ENCODE measurements around the gene TRIM54.
"Not testable (repeated sequence)": the region's sequence is repeated elsewhere in the genome, so short reads cannot be mapped to it uniquely, and the experiment has no call there.

Gene TRIM54

GRCh38 chr2:27261241-27261925, 20.8 kb upstream of the TRIM54 start:
- DNase-seq = no peak

- DNase-seq = no peak
Measured at GRCh38 chr2:27261926-27262298, 20.3 kb upstream of the TRIM54 start.

- DNase-seq = peak; percentile 62
Measured at GRCh38 chr2:27262379-27263286, 19.6 kb upstream of the TRIM54 start, which contains the start of gene SLC30A3. Gene SLC30A3 (minus strand): TSS chr2:27263047. CDS start chr2:27262906, 141 bp downstream.

GRCh38 chr2:27263287-27264252, 18.7 kb upstream of the TRIM54 start:
- no peak for DNase-seq

GRCh38 chr2:27264253-27264752, 17.9 kb upstream of the TRIM54 start:
- DNase-seq = no peak

- DNase-seq = peak; percentile 59
Measured at GRCh38 chr2:27264753-27265535, 17.3 kb upstream of the TRIM54 start.

- no peak for DNase-seq
Measured at GRCh38 chr2:27265536-27265870, 16.7 kb upstream of the TRIM54 start.

- DNase-seq = not testable (repeated sequence)
Measured at GRCh38 chr2:27268296-27268695, 13.9 kb upstream of the TRIM54 start.

- DNase-seq = no peak
Measured at GRCh38 chr2:27270131-27270530, 12.1 kb upstream of the TRIM54 start.

- DNase-seq = no peak
Measured at GRCh38 chr2:27270670-27271069, 11.6 kb upstream of the TRIM54 start.

- DNase-seq = no peak
Measured at GRCh38 chr2:27271631-27272340, 10.4 kb upstream of the TRIM54 start.

GRCh38 chr2:27272537-27273522, 9.4 kb upstream of the TRIM54 start:
- DNase-seq = not testable (repeated sequence)

GRCh38 chr2:27275211-27276150, 6.7 kb upstream of the TRIM54 start, which contains the start of gene DNAJC5G:
Gene DNAJC5G (plus strand): TSS chr2:27275433. CDS start chr2:27276729, 1,296 bp downstream.
- DNase-seq = no peak

- DNase-seq = no peak
Measured at GRCh38 chr2:27278010-27278409, 4.2 kb upstream of the TRIM54 start.

GRCh38 chr2:27280826-27281225, 1.4 kb upstream of the TRIM54 start:
- DNase-seq = no peak

- DNase-seq = no peak
Measured at GRCh38 chr2:27281442-27281841, 787 bp upstream of the TRIM54 start.

GRCh38 chr2:27282892-27283291, 663 bp downstream of the TRIM54 start:
- no peak for DNase-seq

- DNase-seq = no peak
Measured at GRCh38 chr2:27284996-27285395, 2.8 kb downstream of the TRIM54 start.

- no peak for DNase-seq
Measured at GRCh38 chr2:27285481-27285880, 3.3 kb downstream of the TRIM54 start.

Measured in CD4-positive, alpha-beta T cell treated with Interleukin-4 for 4 hours (primary cell).